H1 (cell line): Measurements from ENCODE around the gene MATN4. TPM values are rescaled to one million over a fixed set of nuclear protein-coding genes. Genes with fewer than 3 reads are reported as not detected.
A peak's percentile ranks its signal among the peaks of the same experiment; 100 is the strongest.

Experiments used
- CTCF ChIA-PET: fragments of 300-600 bp; sonication (Branson Sonifier 250); formaldehyde crosslinking; loops from one replicate; lab custom pipeline; 2021; ENCODE audit not compliant: partially characterized antibody; lab: Charles Lee
- POLR2A ChIA-PET: fragments of 300-600 bp; sonication (Branson Sonifier 250); formaldehyde crosslinking; loops from one replicate; lab custom pipeline; 2021; ENCODE audit warnings: inconsistent platforms; ENCODE audit not compliant: partially characterized antibody; lab: Charles Lee
- DNase-seq, 2 experiments: peaks; one replicate each; pipeline versions ENCODE4 v3.0.0 to v3.0.0-alpha.2; 2010 to 2022; ENCODE audit warnings: low spot score in 2 of 2, low read depth in 1 of 2, mixed read lengths in 1 of 2
- FAIRE-seq: peaks from 2 replicates; lab custom pipeline; 2011; peaks lifted over from hg19 to GRCh38; lab: Jason Lieb, UNC
- H2AFZ ChIP-seq: 2 replicates; pipeline ENCODE4 v1.8.1; 2012; ENCODE audit warnings: low read length, inconsistent platforms
- H2AK5ac ChIP-seq: 2 replicates; pipeline ENCODE4 v1.6.1; 2013; ENCODE audit warnings: low read depth, low read length
- H2BK120ac ChIP-seq: replicated peaks from 2 replicates; pipeline ENCODE3; 2013; ENCODE audit warnings: low read depth, low read length, inconsistent platforms
- H2BK12ac ChIP-seq: 2 replicates; pipeline ENCODE4 v1.6.1; 2013; ENCODE audit warnings: low read depth, low read length
- H2BK15ac ChIP-seq: 2 replicates; pipeline ENCODE4 v1.6.1; 2013; ENCODE audit warnings: low read length
- H2BK20ac ChIP-seq: 2 replicates; pipeline ENCODE4 v1.6.1; 2013; ENCODE audit warnings: low read length
- H2BK5ac ChIP-seq: 2 replicates; pipeline ENCODE4 v1.6.1; 2013; ENCODE audit warnings: low read depth, low read length
- H3K14ac ChIP-seq: 2 replicates; pipeline ENCODE4 v1.6.1; 2013; ENCODE audit warnings: inconsistent platforms; ENCODE audit not compliant: insufficient read length
- H3K18ac ChIP-seq: 2 replicates; pipeline ENCODE4 v1.6.1; 2013; ENCODE audit warnings: low read length; ENCODE audit errors: extremely low read depth
- H3K23ac ChIP-seq: 2 replicates; pipeline ENCODE4 v1.6.1; 2013; ENCODE audit warnings: inconsistent platforms; ENCODE audit not compliant: insufficient read length
- H3K23me2 ChIP-seq: 2 replicates; pipeline ENCODE4 v1.6.1; 2013; ENCODE audit warnings: low read depth, low read length
- H3K27ac ChIP-seq: 2 replicates; pipeline ENCODE4 v1.6.1; 2011; ENCODE audit warnings: low read depth, low read length, inconsistent platforms
- H3K27me3 ChIP-seq, 4 experiments: replicated peaks in 1 of 4; 1 replicate in 1 of 4; 2 replicates in 3 of 4; pipeline versions ENCODE4 v1.6.1 to v1.8.1; 2011 to 2013; ENCODE audit warnings: low read length in 3 of 4, mild to moderate bottlenecking in 3 of 4, inconsistent platforms in 2 of 4, mixed read lengths in 2 of 4, moderate library complexity in 1 of 4; ENCODE audit not compliant: control insufficient read depth in 3 of 4, insufficient read depth in 3 of 4; ENCODE audit errors: extremely low read depth in 1 of 4
- H3K36me3 ChIP-seq, 4 experiments: 2 replicates each; pipeline versions ENCODE4 v1.6.1 to v1.8.1; 2011 to 2013; ENCODE audit warnings: mild to moderate bottlenecking in 4 of 4, low read length in 3 of 4, moderate library complexity in 2 of 4, control low read depth in 1 of 4, inconsistent platforms in 1 of 4; ENCODE audit not compliant: insufficient read depth in 4 of 4, control insufficient read depth in 2 of 4
- H3K4ac ChIP-seq: replicated peaks from 2 replicates; pipeline ENCODE3; 2013; ENCODE audit warnings: low read length, low read depth, mixed read lengths, inconsistent platforms; ENCODE audit not compliant: insufficient read length
- H3K4me1 ChIP-seq, 4 experiments: replicated peaks in 1 of 4; 1 replicate in 1 of 4; 2 replicates in 3 of 4; pipeline versions ENCODE4 v1.6.1 to v1.8.1; 2011 to 2013; ENCODE audit warnings: low read length in 3 of 4, inconsistent platforms in 2 of 4, mixed read lengths in 1 of 4; ENCODE audit not compliant: insufficient read depth in 4 of 4, control insufficient read depth in 3 of 4
- H3K4me2 ChIP-seq, 2 experiments: 2 replicates each; pipeline versions ENCODE4 v1.6.1 to v1.8.1; 2011 to 2013; ENCODE audit warnings: low read depth in 2 of 2, low read length in 2 of 2, control low read depth in 1 of 2, inconsistent platforms in 1 of 2, mild to moderate bottlenecking in 1 of 2; ENCODE audit not compliant: insufficient read depth in 1 of 2
- H3K4me3 ChIP-seq, 4 experiments: fragments of 200-600, 300-600 bp in 1 of 4; sonication (generic), shearing (Covaris generic), sonication (Bioruptor Twin) in 1 of 4; 2 replicates each; pipeline versions ENCODE4 v1.5.1 to v1.8.1; 2011 to 2016; ENCODE audit warnings: low read length in 4 of 4, low read depth in 3 of 4, control low read depth in 2 of 4, inconsistent platforms in 2 of 4, mild to moderate bottlenecking in 2 of 4, mixed read lengths in 1 of 4, moderate library complexity in 1 of 4; ENCODE audit not compliant: insufficient read depth in 2 of 4; ENCODE audit errors: extremely low read depth in 1 of 4
- H3K56ac ChIP-seq: replicated peaks from 2 replicates; pipeline ENCODE3; 2013; ENCODE audit warnings: low read depth, mild to moderate bottlenecking, mixed read lengths, low read length, inconsistent platforms; ENCODE audit not compliant: insufficient read length
- H3K79me1 ChIP-seq: 2 replicates; pipeline ENCODE4 v1.6.1; 2013; ENCODE audit warnings: low read depth, low read length, control low read depth
- H3K79me2 ChIP-seq, 2 experiments: 2 replicates each; pipeline versions ENCODE4 v1.6.1 to v1.8.1; 2012 to 2013; ENCODE audit warnings: low read length in 2 of 2, mild to moderate bottlenecking in 2 of 2, inconsistent platforms in 1 of 2; ENCODE audit not compliant: insufficient read depth in 2 of 2, control insufficient read depth in 1 of 2
- H3K9ac ChIP-seq, 4 experiments: replicated peaks in 1 of 4; 1 replicate in 1 of 4; 2 replicates in 3 of 4; pipeline versions ENCODE4 v1.6.1 to v1.8.1; 2011 to 2013; ENCODE audit warnings: low read depth in 3 of 4, low read length in 3 of 4, control low read depth in 2 of 4, mild to moderate bottlenecking in 2 of 4, moderate library complexity in 2 of 4, inconsistent platforms in 1 of 4; ENCODE audit errors: extremely low read depth in 1 of 4
- H3K9me3 ChIP-seq, 2 experiments: 2 replicates each; pipeline versions ENCODE4 v1.6.1 to v1.8.1; 2012 to 2013; ENCODE audit warnings: mild to moderate bottlenecking in 2 of 2, moderate library complexity in 2 of 2, control low read depth in 1 of 2, inconsistent platforms in 1 of 2, low read depth in 1 of 2, low read length in 1 of 2, mixed read lengths in 1 of 2; ENCODE audit not compliant: insufficient read depth in 2 of 2
- H4K20me1 ChIP-seq, 2 experiments: replicated peaks in 1 of 2; 2 replicates each; pipeline versions ENCODE3 to v1.8.1; 2011 to 2013; ENCODE audit warnings: inconsistent platforms in 2 of 2, low read length in 2 of 2, mild to moderate bottlenecking in 1 of 2; ENCODE audit not compliant: insufficient read depth in 2 of 2, control insufficient read depth in 1 of 2
- H4K5ac ChIP-seq: 2 replicates; pipeline ENCODE4 v1.6.1; 2013; ENCODE audit warnings: low read length, low read depth, mixed read lengths, inconsistent platforms; ENCODE audit not compliant: insufficient read length
- H4K8ac ChIP-seq: 2 replicates; pipeline ENCODE4 v1.8.0; 2013; ENCODE audit warnings: mild to moderate bottlenecking, moderate library complexity, low read length, inconsistent platforms; ENCODE audit not compliant: insufficient read depth; ENCODE audit errors: extremely low read depth
- H4K91ac ChIP-seq: replicated peaks from 2 replicates; pipeline ENCODE3; 2013; ENCODE audit warnings: low read length, mixed read lengths, inconsistent platforms; ENCODE audit not compliant: insufficient read length
- BRCA1 ChIP-seq: IDR thresholded peaks from 2 replicates; pipeline ENCODE4 v1.6.1; 2012; ENCODE audit warnings: low read depth, low read length, improper control_type of control experiment
- CBX8 ChIP-seq: fragments of 300-800, 300-1000 bp; sonication (generic); IDR thresholded peaks from 2 replicates; pipeline ENCODE4 v1.7.1; 2016; ENCODE audit warnings: low read depth, low read length, borderline replicate concordance
- EGR1 ChIP-seq: IDR thresholded peaks from 2 replicates; pipeline ENCODE4 v1.6.1; 2011; ENCODE audit warnings: low read depth, low read length, borderline replicate concordance
- JUND ChIP-seq: IDR thresholded peaks from 2 replicates; pipeline ENCODE4 v1.6.1; 2011; ENCODE audit warnings: mild to moderate bottlenecking, improper control_type of control experiment, low read length
- KDM1A ChIP-seq: fragments of 200-600, 300-600 bp; sonication (generic); IDR thresholded peaks from 2 replicates; pipeline ENCODE4 v1.7.1; 2016; ENCODE audit warnings: mild to moderate bottlenecking, low read length, borderline replicate concordance
- RFX5 ChIP-seq: IDR thresholded peaks from 2 replicates; pipeline ENCODE4 v1.6.1; 2011; ENCODE audit warnings: low read depth, low read length, improper control_type of control experiment, borderline replicate concordance
- TAF7 ChIP-seq: optimal IDR thresholded peaks from 2 replicates; pipeline ENCODE3; 2011; ENCODE audit warnings: low read depth, mild to moderate bottlenecking, inconsistent platforms, low read length, moderate library complexity, borderline replicate concordance
- TCF12 ChIP-seq: IDR thresholded peaks from 2 replicates; pipeline ENCODE4 v1.6.1; 2011; ENCODE audit warnings: low read depth, mild to moderate bottlenecking, low read length
- WGBS, 2 experiments: shearing (Covaris generic) in 1 of 2; methylation state at CpG; one replicate each; pipeline versions ENCODE4 v1.1.6 to v1.1.7; 2013 to 2015; ENCODE audit warnings: low lambda C conversion rate in 2 of 2, mixed read lengths in 2 of 2, inconsistent platforms in 1 of 2, low coverage in 1 of 2, missing lambda C conversion rate in 1 of 2; ENCODE audit not compliant: insufficient replicate concordance in 2 of 2, insufficient coverage in 1 of 2, insufficient read length in 1 of 2; ENCODE audit errors: extremely low coverage in 1 of 2, missing lambda C conversion rate in 1 of 2; 5-methylcytosine and 5-hydroxymethylcytosine counted together
- polyA plus RNA-seq, 7 experiments: library from polyadenylated mRNA; depleted of rRNA in 3 of 7; stranded (reverse) in 5 of 7; unstranded in 2 of 7; fragments of >200 nt in 5 of 7; fragments of 200-250 nt in 2 of 7; gene quantifications; 1 replicate in 5 of 7; 2 replicates in 1 of 7; 4 replicates in 1 of 7; pipeline versions ENCODE4 v1.2.1 to v1.2.3, GENCODE V29; 2011 to 2013; ENCODE audit warnings: missing spikeins in 2 of 7, mixed read lengths in 2 of 7
- total RNA-seq: library from RNA; stranded (reverse); fragmentation: NEBNext Ultra II Directional; extraction: Animal tissue kit (Norgen Biotek cat#: 25700); gene quantifications from 2 replicates; pipeline ENCODE4 v1.2.1, GENCODE V29; 2021

MATN4 gene
- total and polyA plus RNA-seq, 2 of the 8 experiments (the other 6 are each of a cell fraction or from before 2014, with no cell fraction given): 2.1 to 4.4 TPM

DNA sequence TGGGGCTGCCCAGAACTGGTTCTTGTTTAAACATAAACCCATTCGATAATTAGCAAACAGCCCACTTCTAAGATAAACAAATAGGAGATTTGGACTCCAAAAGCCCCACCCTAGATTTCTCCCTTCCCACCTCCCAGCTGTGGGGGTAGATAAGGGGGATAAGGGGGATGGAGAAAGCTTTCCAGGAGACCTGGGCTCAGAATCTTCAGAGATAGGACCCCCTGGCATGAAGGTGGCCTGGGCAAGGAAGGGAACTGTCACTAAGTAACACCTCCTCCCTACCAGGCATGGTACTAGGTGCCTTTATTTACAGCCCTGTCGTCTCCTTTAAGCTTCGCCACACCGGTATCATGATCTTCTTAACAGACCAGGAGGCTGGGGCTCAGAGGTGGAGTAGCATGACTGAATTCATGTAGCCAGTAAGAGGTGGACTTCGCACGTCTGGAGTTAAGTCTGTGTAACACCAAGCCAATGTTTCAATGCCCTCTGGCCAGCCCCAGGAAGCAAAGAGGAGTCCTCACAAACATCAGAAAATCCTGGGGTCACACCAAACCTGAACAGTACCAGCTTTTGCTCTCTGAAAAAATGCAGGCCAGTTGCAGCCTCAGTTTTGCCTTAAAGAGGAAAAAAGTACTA lies 35.6 kb upstream of the MATN4 start:
- ChIA-PET POLR2A (interaction anchor here (0.7 to 6.8 kb wide), 10 partner anchors 8 to 68 kb away, joined by 3 to 113 read pairs (median 4); partner anchors contain the start of gene SYS1), CTCF (interaction anchor here (0.7 to 6.5 kb wide), 14 partner anchors 8 to 106 kb away, joined by 3 to 33 read pairs (median 4); no protein-coding TSS in a partner anchor)
- Histone ChIP-seq H2AFZ (no peak overlapping the region), H4K91ac (peak overlapping the region; percentile 31), H3K23ac (no peak overlapping the region), H2BK120ac (no peak overlapping the region), H3K27me3 (no peaks in the 10 kb centered on the region), H2BK20ac (0 out of 2 replicates have a peak overlapping the region, but pooled peaks have one; percentile 92), H3K36me3 (peaks cover 0 to 6% (median 0%) of the 10 kb centered on the region in 4 experiments; a peak in 1 of 8 replicates), H4K8ac (no peak overlapping the region), H4K5ac (peak overlapping the region; percentile 19), H3K18ac (peak overlapping the region; percentile 57), H3K9ac (no peak overlapping the region; a peak in 1 of 7 replicates), H3K79me2 (peaks cover 0 to 82% of the 10 kb centered on the region in 2 experiments; a peak in 3 of 4 replicates), H3K4me1 (peaks cover 43 to 81% (median 58%) of the 10 kb centered on the region in 4 experiments), H3K9me3 (no peaks in the 10 kb centered on the region), H2AK5ac (peak overlapping the region; percentile 93), H3K4me2 (peak overlapping the region; percentile 68 to 84), H3K27ac (peak overlapping the region; percentile 77), H2BK15ac (no peak overlapping the region; the same call in 1 of the 2 replicates), H3K79me1 (peaks cover 25% of the 10 kb centered on the region), H2BK5ac (peak overlapping the region; percentile 72), H3K14ac (no peak overlapping the region), H2BK12ac (peak overlapping the region; percentile 93), H3K4ac (peak overlapping the region; percentile 61), H3K23me2 (peaks cover 11% of the 10 kb centered on the region; the same call in 1 of the 2 replicates), H4K20me1 (peaks cover 0 to 7% of the 10 kb centered on the region in 2 experiments), H3K56ac (no peak overlapping the region), H3K4me3 (peak overlapping the region in 1 of 4 experiments; percentile 51; a peak in 1 of 8 replicates)
- DNase-seq: no peak
- WGBS, 2 experiments: 68% methylated on average over 6 of the region's 6 CpGs; no CpG with 5 or more reads in 1 of the 2 experiments
- no peak for TF ChIP-seq CBX8
- TF ChIP-seq RFX5: no peak
- TF ChIP-seq BRCA1: no peak
- TF ChIP-seq KDM1A: no peak
- TF ChIP-seq TCF12: no peak
- TF ChIP-seq JUND: no peak
- TF ChIP-seq TAF7: no peak
- TF ChIP-seq EGR1: no peak
- no peak for FAIRE-seq
